ENCODE results near the gene CST3.

DNA sequence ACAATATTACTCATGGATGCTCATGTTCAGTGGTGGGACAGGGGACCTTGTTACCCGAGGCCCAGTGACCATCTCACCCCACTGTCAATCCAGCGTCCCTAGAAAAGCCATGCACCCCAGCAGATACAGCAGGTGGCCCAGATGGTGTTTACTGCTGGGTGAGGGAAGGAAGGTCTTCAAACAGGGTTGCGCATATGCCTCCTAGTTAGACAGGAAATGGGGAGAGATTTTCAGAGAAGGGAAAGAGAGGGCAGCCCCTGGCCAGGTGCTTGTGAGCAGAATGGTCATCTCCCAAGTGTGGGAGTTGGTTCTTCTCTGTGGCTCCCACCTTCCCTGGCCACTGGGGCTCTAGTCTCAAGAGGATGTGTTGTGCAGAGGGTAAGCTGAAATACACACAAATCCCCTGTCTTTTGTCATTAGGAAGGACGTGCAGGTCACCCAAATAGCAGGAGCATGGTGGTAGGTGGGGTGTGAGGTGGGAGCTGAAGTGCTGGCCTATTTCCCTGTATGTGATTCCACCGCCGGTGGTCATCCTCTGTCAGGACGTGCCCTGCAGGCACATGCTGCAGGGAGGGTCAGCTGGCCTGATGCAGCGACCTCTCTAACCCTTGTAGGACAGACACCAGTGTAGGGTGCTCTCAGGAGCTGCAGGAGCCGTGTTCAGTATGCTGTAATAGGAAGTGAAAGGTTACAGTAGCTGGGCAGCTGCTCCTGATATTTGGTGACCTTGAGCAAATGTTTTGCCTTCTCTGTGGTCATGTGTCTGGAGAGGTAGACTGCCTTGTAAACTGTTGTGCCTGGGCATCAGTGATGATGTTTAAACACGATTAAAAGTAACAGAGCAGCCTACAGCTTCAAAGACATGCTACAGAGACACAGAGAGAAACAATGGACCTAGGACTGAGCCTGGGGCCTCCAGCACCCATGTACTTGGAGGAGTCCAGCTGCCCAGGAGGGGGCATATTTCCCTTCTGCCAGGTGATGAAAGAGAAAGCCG is 3.2 kb upstream of the CST3 start:
- TF ChIP-seq, protein P1, sequence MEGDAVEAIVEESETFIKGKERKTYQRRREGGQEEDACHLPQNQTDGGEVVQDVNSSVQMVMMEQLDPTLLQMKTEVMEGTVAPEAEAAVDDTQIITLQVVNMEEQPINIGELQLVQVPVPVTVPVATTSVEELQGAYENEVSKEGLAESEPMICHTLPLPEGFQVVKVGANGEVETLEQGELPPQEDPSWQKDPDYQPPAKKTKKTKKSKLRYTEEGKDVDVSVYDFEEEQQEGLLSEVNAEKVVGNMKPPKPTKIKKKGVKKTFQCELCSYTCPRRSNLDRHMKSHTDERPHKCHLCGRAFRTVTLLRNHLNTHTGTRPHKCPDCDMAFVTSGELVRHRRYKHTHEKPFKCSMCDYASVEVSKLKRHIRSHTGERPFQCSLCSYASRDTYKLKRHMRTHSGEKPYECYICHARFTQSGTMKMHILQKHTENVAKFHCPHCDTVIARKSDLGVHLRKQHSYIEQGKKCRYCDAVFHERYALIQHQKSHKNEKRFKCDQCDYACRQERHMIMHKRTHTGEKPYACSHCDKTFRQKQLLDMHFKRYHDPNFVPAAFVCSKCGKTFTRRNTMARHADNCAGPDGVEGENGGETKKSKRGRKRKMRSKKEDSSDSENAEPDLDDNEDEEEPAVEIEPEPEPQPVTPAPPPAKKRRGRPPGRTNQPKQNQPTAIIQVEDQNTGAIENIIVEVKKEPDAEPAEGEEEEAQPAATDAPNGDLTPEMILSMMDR (conservative IDR thresholded peaks at IDR 0.05): no peak
- no peak for TF ChIP-seq EZH2 (IDR thresholded peaks at IDR 0.05; ENCODE audit: low read depth)
